Activated naive CD4-positive, alpha-beta T cell treated with anti-CD3 and anti-CD28 coated beads, Interleukin-2, amount 50 U/mL, for 16 hours (primary cell): ENCODE measurements around the gene CATSPER1.

Source experiments
- DNase-seq: peaks from one replicate; pipeline ENCODE4 v3.0.0-alpha.2; 2020

Gene CATSPER1

GRCh38 chr11:65997286-65997685 lies 29.0 kb downstream of the CATSPER1 start:
- DNase-seq: no peak

- no peak for DNase-seq
Measured at GRCh38 chr11:65992056-65992455, 34.2 kb downstream of the CATSPER1 start.

- DNase-seq: peak; percentile 89
Measured at GRCh38 chr11:65988791-65989592, 37.3 kb downstream of the CATSPER1 start.

- no peak for DNase-seq
Measured at GRCh38 chr11:65987336-65987735, 38.9 kb downstream of the CATSPER1 start.

- DNase-seq: no peak
Measured at GRCh38 chr11:65983589-65983987, 42.7 kb downstream of the CATSPER1 start.

GRCh38 chr11:65982824-65983588 lies 43.3 kb downstream of the CATSPER1 start:
- DNase-seq: no peak

- no peak for DNase-seq
Measured at GRCh38 chr11:65981972-65982823, 44.1 kb downstream of the CATSPER1 start.

- DNase-seq: no peak
Measured at GRCh38 chr11:65981101-65981740, 45.1 kb downstream of the CATSPER1 start.

- no peak for DNase-seq
Measured at GRCh38 chr11:65979261-65979759, 47.0 kb downstream of the CATSPER1 start.

GRCh38 chr11:65978391-65979238 lies 47.7 kb downstream of the CATSPER1 start:
- DNase-seq: no peak

GRCh38 chr11:65977621-65978390 lies 48.5 kb downstream of the CATSPER1 start:
- no peak for DNase-seq

- DNase-seq: no peak
Measured at GRCh38 chr11:65976216-65977176, 49.8 kb downstream of the CATSPER1 start.

- no peak for DNase-seq
Measured at GRCh38 chr11:65975771-65976170, 50.5 kb downstream of the CATSPER1 start.

GRCh38 chr11:65973439-65974110 lies 52.7 kb downstream of the CATSPER1 start:
- DNase-seq: no peak

- DNase-seq: no peak
Measured at GRCh38 chr11:65972116-65972515, 54.2 kb downstream of the CATSPER1 start.

- no peak for DNase-seq
Measured at GRCh38 chr11:65968600-65969482, 57.4 kb downstream of the CATSPER1 start.

GRCh38 chr11:65967329-65967934 lies 58.8 kb downstream of the CATSPER1 start:
- DNase-seq: peak; percentile 8
